ACHN (cell line): ENCODE measurements around the gene DPF3.
"Not testable (repeated sequence)": the region's sequence is repeated elsewhere in the genome, so short reads cannot be mapped to it uniquely, and the experiment has no call there.

ENCODE experiments used
- DNase-seq: peaks from one replicate; pipeline ENCODE4 v3.0.0-alpha.2; 2015
- in situ Hi-C: cut with HindIII; loops from 2 replicates; pipeline ENCODE4 v1.10.0; 2017; ENCODE audit warnings: low sequenced_read_pairs, low pct_ligation_motif_present, low pct_unique_long_range_greater_than_20kb

DPF3 gene

GRCh38 chr14:72883961-72884360, 9.9 kb downstream of the DPF3 start:
- in situ Hi-C loops = no loop called here
- no peak for DNase-seq

- in situ Hi-C loops = no loop called here
- no peak for DNase-seq
Observed at GRCh38 chr14:72883109-72883508, 10.8 kb downstream of the DPF3 start.

- in situ Hi-C loops = no loop called here
- DNase-seq = no peak
Observed at GRCh38 chr14:72882463-72882862, 11.4 kb downstream of the DPF3 start.

DNA sequence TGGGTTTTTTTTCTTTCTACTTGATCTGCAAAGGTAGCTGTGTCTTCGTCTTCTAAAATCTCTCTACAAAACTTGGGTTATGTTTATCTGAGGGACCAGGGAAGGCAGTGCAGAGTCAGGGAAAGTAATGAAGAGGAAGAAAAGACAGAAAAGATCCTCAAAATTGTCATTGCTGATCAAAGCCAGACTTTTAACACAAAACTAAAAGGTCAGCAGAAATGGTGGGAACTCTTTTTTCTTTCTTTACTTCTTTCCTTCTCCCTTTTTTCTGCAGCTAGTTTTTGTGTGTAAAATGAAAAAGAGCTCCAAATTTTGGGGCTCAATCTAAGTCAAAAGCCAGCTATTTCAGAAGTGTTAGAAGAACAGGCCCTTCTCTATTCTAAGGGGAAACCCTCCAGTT, 11.9 kb downstream of the DPF3 start:
- DNase-seq = no peak
- in situ Hi-C loops = no loop called here

DNA sequence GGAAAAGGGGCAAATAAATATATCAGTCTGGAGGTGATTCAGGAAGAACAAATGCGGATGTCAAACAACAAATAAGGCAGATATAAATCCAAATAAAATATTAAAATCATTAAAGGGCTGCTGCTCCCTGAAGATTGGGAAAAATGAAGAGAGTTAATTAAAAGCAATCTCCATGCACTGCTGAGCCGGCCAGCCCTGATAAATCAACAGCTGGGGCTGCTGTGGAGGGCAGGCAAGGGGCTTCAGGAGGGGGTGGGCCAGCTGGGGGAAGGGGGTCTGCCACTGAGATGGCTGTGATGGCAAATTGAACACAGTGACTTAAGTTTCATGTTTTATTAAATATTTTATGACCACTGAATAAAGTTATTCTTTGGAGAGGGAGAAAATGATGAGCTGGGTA, 12.4 kb downstream of the DPF3 start:
- no peak for DNase-seq
- in situ Hi-C loops = no loop called here

GRCh38 chr14:72880820-72881219, 13.1 kb downstream of the DPF3 start:
- in situ Hi-C loops = no loop called here
- no peak for DNase-seq

DNA sequence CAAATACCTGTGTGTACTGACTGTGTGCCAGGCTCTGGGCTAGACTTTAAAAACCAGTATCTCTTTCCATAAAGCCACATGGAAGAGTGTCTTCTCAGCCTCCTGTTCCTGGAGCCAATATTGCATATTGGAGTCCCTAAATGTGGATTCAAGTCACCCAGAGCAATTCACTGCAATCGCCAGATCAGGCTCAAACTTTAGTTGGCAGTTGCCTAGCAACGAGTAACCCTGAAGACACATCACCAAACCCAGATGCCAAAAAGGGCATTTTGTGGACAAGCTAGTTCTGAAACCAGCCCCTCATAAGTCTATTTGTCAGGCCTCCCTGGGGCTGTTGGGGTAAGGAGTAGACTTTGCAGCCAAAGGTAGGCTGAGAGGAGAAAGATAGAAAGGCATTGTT, 13.7 kb downstream of the DPF3 start:
- DNase-seq = no peak
- in situ Hi-C loops = no loop called here

- DNase-seq = no peak
- in situ Hi-C loops = no loop called here
Observed at GRCh38 chr14:72879431-72879830, 14.5 kb downstream of the DPF3 start.

- in situ Hi-C loops = no loop called here
- DNase-seq = no peak
Observed at GRCh38 chr14:72878746-72879145, 15.2 kb downstream of the DPF3 start.

DNA sequence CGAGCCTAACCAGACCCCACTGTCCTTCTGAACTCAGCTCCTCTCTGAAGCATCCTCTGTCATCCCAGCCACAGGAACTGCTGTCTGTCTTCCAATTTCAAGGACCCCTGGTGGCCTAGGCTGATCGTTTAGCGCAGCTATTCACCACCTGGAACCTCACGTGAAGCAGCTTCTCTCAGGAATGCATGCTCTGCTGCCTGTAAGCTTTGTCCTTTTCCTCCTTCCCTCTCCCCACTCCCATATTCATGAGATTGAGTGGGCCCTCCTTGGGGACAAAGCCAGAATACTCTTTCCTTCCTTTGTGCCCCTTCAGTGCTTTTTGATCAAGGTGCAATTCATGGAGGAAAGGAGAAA, 17.2 kb downstream of the DPF3 start:
- no peak for DNase-seq
- in situ Hi-C loops = no loop called here

GRCh38 chr14:72876005-72876709, 17.7 kb downstream of the DPF3 start:
- no peak for DNase-seq
- in situ Hi-C loops = no loop called here

GRCh38 chr14:72870878-72871277, 23.0 kb downstream of the DPF3 start:
- DNase-seq, in situ Hi-C loops: not testable (repeated sequence)

- no peak for DNase-seq
- in situ Hi-C loops = no loop called here
Observed at GRCh38 chr14:72869407-72870329, 24.2 kb downstream of the DPF3 start.

DNA sequence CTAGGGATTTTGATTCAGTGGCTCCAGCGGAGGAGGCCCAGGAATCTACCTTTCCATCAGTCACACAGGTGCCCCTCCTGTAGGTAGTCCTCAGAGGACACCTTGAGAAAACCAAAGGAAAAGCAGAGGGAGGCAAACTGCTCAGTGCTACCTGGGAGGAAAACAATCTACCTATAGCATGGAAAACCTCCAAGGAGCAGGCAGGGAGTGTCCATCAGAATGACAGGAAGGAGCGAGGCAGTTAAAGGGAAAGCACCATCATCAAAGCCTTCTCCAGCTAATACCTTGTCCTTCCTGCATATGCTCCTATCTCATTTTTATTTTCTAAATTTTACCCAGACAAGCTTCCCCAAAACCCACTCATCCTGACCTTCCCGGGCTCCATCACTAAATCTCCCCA, 25.4 kb downstream of the DPF3 start:
- DNase-seq = no peak
- in situ Hi-C loops = no loop called here

- no peak for DNase-seq
- in situ Hi-C loops = no loop called here
Observed at GRCh38 chr14:72864712-72865365, 29.1 kb downstream of the DPF3 start.

GRCh38 chr14:72863216-72864006, 30.5 kb downstream of the DPF3 start:
- in situ Hi-C loops = no loop called here
- DNase-seq = no peak

- DNase-seq = no peak
- in situ Hi-C loops = no loop called here
Observed at GRCh38 chr14:72856530-72857266, 37.2 kb downstream of the DPF3 start.

DNA sequence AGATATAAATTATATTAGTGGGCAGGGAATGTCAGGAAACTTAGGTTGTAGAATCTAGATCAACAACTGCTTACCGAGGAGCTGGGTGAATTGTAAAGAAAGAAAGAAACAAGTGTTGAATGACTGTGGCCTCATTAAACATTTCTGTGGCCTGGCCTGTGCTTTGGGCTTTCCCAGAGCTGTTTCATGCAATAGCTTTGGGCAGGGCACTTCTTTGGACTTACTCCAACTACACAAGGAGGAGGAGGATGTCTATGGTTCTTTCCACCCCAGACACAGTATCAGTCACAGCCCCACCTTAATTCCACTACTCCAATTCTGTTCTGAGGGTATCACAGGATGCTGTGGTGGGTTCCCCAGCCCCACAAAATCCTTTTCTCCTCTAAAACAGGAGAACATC, 38.0 kb downstream of the DPF3 start:
- in situ Hi-C loops = no loop called here
- no peak for DNase-seq
